Neuron (in vitro differentiated cells): ENCODE measurements around the gene CYP2D6.
"Not testable (repeated sequence)": the region's sequence is repeated elsewhere in the genome, so short reads cannot be mapped to it uniquely, and the experiment has no call there.

Experiments
- H2AFZ ChIP-seq: one replicate; pipeline ENCODE4 v1.6.1; 2013; ENCODE audit warnings: low read depth, mild to moderate bottlenecking, inconsistent platforms, low read length, moderate library complexity
- H3K27me3 ChIP-seq: one replicate; pipeline ENCODE4 v1.6.1; 2013; ENCODE audit warnings: low read length; ENCODE audit not compliant: insufficient read depth
- H3K36me3 ChIP-seq: one replicate; pipeline ENCODE4 v1.6.1; 2013; ENCODE audit warnings: low read length; ENCODE audit not compliant: insufficient read depth
- H3K4me1 ChIP-seq: one replicate; pipeline ENCODE4 v1.6.1; 2013; ENCODE audit warnings: low read length; ENCODE audit not compliant: insufficient read depth
- H3K4me3 ChIP-seq: 2 replicates; pipeline ENCODE4 v1.5.1; 2013; ENCODE audit warnings: mild to moderate bottlenecking, low read length, moderate library complexity
- H3K9me3 ChIP-seq: one replicate; pipeline ENCODE4 v1.6.1; 2013; ENCODE audit warnings: low read length

The CYP2D6 gene

GRCh38 chr22:42152661-42153270 is 22.2 kb upstream of the CYP2D6 start:
- Histone ChIP-seq H3K36me3 (peaks cover 41% of the 10 kb centered on the region), H3K4me3 (no peak overlapping the region), H3K9me3 (no peaks in the 10 kb centered on the region)

DNA sequence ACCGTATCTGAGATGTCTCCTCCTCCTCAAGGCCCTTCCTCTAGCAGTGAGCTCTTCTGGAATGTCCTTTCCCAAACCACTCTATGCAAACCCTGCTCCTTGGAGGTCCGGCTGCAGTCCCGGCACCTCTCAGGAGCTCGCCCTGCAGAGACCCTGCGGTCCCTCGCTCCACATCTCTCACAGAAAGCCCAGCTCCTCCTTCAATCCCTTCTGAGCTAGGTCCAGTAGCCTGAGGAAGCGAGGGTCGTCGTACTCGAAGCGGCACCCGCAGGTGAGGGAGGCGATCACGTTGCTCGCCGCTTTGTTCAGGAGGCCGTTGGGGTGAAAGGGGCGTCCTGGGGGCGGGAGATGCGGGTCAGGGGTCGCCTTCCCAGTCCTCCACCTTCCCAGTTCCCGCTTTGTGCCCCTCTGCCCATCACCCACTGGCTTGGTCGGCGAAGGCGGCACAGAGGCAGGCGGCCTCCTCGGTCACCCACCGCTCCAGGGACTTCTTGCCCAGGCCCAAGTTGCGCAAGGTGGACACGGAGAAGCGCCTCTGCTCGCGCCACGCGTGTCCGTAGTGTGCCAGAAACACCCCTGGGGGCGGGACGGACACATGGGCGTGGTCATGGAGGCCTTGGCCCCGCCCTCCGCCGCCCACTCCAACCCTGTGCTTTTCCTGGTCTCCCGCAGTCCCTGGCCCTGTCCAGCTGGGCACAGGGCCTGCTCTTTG is 21.5 kb upstream of the CYP2D6 start:
- H2AFZ ChIP-seq = no peak overlapping the region
- H3K27me3 ChIP-seq = no peaks in the 10 kb centered on the region
- no peak overlapping the region for H3K4me3 ChIP-seq
- peaks cover 44% of the 10 kb centered on the region for H3K36me3 ChIP-seq
- no peaks in the 10 kb centered on the region for H3K9me3 ChIP-seq
- H3K4me1 ChIP-seq = no peaks in the 10 kb centered on the region

More at GRCh38 chr22:42152661-42153270, 22.2 kb upstream of the CYP2D6 start:
- no peaks in the 10 kb centered on the region for H3K27me3 ChIP-seq
- H3K4me1 ChIP-seq = no peaks in the 10 kb centered on the region
- no peak overlapping the region for H2AFZ ChIP-seq

- Histone ChIP-seq H3K4me1 (no peaks in the 10 kb centered on the region), H3K27me3 (no peaks in the 10 kb centered on the region), H2AFZ (no peak overlapping the region), H3K9me3 (no peaks in the 10 kb centered on the region), H3K36me3 (peaks cover 35% of the 10 kb centered on the region), H3K4me3 (no peak overlapping the region)
These were observed 20.3 kb upstream of the CYP2D6 start for GRCh38 chr22:42150727-42151590.

DNA sequence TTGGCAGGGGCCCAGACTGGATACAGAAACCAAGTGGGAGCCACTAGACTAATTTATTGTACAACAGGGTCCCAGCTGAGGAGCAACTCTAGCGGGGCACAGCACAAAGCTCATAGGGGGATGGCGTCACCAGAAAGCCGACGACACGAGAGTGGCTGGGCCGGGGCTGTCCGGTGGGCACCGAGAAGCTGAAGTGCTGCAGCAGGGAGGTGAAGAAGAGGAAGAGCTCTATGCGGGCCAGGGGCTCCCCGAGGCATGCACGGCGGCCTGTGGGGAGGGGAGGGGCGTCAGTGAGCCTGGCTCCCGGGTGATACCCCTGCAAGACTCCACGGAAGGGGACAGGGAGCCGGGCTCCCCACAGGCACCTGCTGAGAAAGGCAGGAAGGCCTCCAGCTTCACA is 19.2 kb upstream of the CYP2D6 start:
- not testable (repeated sequence) for H3K27me3 ChIP-seq, H3K4me1 ChIP-seq, H3K9me3 ChIP-seq

DNA sequence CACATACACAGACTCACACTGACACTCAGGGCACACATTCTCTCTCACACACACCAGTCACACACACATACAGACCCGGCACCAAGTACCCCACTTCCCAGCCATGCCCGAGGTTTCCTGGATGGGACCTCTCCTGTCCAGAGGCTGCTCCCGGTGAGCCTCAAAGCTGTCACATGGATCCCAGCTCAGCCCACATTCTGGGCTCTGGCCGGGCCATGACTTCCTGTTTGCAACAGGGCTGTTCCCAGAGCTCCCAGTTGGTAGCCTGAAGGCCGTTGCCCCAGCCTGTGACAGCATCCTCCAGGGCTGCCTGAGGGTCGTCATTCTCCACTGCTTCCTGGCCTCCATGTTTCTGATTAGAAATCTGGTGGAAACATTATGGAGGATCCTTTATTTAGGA is 14.6 kb upstream of the CYP2D6 start:
- no peaks in the 10 kb centered on the region for H3K27me3 ChIP-seq
- peaks cover 19% of the 10 kb centered on the region for H3K36me3 ChIP-seq
- H3K9me3 ChIP-seq = no peaks in the 10 kb centered on the region
- no peak overlapping the region for H3K4me3 ChIP-seq
- no peak overlapping the region for H2AFZ ChIP-seq
- H3K4me1 ChIP-seq = no peaks in the 10 kb centered on the region

More for the DNA sequence above, 19.2 kb upstream of the CYP2D6 start:
- H3K4me3 ChIP-seq, H2AFZ ChIP-seq: not testable (repeated sequence)
- peaks cover 29% of the 10 kb centered on the region for H3K36me3 ChIP-seq

DNA sequence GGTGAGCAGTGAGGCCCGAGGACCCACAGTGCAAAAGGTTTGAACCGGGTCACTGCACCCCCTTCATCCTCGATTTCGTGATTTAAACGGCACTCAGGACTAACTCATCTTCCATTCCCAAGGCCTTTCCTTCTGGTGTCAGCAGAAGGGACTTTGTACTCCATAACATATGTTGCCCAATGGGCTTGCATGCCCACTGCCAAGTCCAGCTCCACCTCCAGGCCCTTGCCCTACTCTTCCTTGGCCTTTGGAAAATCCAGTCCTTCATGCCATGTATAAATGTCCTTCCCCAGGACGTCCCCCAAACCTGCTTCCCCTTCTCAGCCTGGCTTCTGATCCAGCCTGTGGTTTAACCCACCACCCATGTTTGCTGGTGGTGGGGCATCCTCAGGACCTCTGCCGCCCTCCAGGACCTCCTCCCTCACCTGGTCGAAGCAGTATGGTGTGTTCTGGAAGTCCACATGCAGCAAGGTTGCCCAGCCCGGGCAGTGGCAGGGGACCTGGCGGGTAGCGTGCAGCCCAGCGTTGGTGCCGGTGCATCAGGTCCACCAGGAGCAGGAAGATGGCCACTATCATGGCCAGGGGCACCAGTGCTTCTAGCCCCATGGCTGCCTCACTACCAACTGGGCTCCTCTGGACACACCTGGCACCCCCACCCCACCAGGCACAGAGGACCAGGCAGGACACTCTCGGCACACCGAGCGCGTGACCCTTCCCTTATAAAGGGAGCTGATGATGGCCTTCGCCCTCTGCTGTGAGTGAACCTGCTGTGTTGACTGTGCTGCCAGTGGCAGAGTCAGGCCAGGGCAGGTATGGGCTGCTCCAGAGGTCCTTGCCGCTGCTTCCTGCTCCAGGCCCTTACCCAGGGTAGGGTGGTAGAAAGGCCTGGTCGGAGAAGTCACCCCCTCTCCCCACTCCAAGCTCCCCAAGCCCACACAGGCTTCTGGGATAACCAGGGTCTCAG is 13.5 kb upstream of the CYP2D6 start:
- not testable (repeated sequence) for H3K4me1 ChIP-seq, H3K27me3 ChIP-seq, H3K9me3 ChIP-seq, H2AFZ ChIP-seq, H3K4me3 ChIP-seq
- H3K36me3 ChIP-seq = peaks cover 11% of the 10 kb centered on the region

DNA sequence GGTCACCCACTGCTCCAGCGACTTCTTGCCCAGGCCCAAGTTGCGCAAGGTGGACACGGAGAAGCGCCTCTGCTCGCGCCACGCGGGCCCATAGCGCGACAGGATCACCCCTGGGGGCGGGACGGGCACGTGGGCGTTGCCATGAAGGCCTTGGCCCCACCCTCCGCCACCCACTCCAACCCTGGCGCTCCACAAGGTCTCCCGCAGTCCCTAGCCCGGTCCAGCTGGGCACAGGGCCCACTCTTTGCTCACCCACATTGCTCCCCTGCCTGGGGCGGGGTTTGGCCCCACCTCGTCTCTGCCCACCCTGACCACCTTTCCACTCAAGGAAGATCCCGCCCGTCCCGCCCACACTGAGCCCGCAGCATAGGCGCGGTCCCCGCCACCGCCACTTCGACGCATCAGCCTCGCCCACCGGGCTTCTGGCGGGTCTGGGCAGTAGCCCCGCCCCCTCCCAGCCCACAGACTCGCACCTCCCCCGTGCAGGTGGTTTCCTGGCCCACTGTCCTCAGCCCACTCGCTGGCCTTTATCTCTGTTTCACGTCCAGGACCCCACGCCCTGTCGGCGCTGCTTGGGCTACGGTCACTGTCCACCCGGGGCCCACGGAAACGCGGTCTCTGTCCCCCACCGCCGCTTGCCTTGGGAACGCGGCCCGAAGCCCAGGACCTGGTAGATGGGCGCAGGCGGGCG is 12.3 kb upstream of the CYP2D6 start:
- Histone ChIP-seq H2AFZ (no peak overlapping the region), H3K27me3 (no peaks in the 10 kb centered on the region), H3K36me3 (peaks cover 7% of the 10 kb centered on the region), H3K4me1 (no peaks in the 10 kb centered on the region), H3K9me3 (no peaks in the 10 kb centered on the region), H3K4me3 (no peak overlapping the region)

- H2AFZ ChIP-seq, H3K9me3 ChIP-seq, H3K4me1 ChIP-seq, H3K4me3 ChIP-seq, H3K27me3 ChIP-seq, H3K36me3 ChIP-seq: not testable (repeated sequence)
These were observed 10.9 kb upstream of the CYP2D6 start for GRCh38 chr22:42141307-42142057.

GRCh38 chr22:42140153-42140552 is 9.5 kb upstream of the CYP2D6 start:
- not testable (repeated sequence) for H3K9me3 ChIP-seq, H2AFZ ChIP-seq, H3K4me3 ChIP-seq, H3K27me3 ChIP-seq, H3K36me3 ChIP-seq, H3K4me1 ChIP-seq

- not testable (repeated sequence) for H3K27me3 ChIP-seq, H3K9me3 ChIP-seq, H2AFZ ChIP-seq, H3K36me3 ChIP-seq, H3K4me1 ChIP-seq, H3K4me3 ChIP-seq
These were observed 8.9 kb upstream of the CYP2D6 start for GRCh38 chr22:42139508-42139907.

DNA sequence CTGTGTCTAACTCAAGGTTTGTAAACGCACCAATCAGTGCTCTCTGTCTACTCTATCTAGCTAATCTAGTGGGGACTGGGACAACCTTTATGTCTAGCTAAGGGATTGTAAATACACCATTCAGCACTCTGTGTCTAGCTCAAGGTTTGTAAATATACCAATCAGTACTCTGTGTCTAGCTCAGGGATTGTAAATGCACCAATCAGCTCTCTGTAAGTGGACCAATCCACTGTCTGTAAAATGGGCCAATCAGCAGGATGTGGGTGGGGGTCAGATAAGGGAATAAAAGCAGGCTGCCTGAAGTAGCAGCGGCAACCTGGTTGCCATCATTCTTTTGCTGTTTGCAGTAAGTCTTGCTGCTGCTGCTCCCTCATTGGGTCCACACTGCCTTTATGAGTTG is 8.4 kb upstream of the CYP2D6 start:
- Histone ChIP-seq H3K36me3 (peaks cover 3% of the 10 kb centered on the region), H3K27me3 (no peaks in the 10 kb centered on the region), H2AFZ (no peak overlapping the region), H3K4me1 (no peaks in the 10 kb centered on the region), H3K9me3 (no peaks in the 10 kb centered on the region), H3K4me3 (no peak overlapping the region)
